NCI-H1092 treated with DMSO at 0.1 percent for 48 hours (cell line): ENCODE results near the gene RTN4R.
A peak's percentile ranks its signal among the peaks of the same experiment; 100 is the strongest.

Experiments
- DNase-seq: peaks from one replicate; lab custom pipeline; 2025; lab: John Stamatoyannopoulos, UW

Gene RTN4R

DNA sequence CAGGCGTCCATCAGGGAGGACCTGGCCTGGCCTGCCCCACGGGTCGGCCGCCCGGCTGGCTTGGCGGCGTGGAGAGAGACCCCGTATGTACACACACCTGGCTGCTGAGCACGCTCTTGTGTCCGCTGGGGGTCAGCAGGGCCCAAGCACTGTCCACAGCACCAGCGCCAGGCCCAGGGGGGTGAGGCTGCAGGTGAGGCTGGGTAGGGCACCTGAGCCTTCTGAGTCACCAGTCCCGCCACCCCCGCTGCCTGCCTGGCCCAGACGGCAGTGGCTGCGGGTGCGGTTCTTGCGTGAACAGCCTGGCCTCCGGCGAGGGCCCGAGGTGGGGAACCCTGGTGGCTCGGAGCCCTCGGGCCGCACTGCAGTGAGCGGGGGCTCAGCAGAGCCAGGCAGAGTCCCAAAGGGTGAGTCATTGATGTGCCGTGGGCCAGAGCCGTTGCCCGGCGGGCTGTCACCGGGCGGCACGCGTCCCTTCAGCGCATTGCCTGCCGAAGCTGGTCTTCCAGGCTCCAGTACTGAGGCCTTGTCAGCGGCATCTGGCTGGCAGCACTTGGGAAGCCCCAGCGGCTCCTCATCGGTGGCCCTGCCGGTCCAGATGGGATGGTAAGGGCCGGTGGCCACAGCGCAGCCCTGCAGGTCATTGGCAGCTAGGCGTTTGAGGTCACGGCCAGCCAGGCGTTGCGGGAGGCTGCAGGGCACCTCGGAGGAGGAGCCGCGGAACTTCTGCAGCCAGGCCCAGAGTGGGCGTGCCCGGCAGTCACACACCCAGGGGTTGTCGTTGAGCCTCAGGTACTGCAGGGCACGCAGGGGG is 26.3 kb downstream of the RTN4R start:
- DNase-seq: no peak

GRCh38 chr22:20240900-20241299 is 27.2 kb downstream of the RTN4R start:
- DNase-seq: no peak

- no peak for DNase-seq
Observed at GRCh38 chr22:20240447-20240764, 27.7 kb downstream of the RTN4R start.

- DNase-seq: no peak
Observed at GRCh38 chr22:20239676-20240446, 28.3 kb downstream of the RTN4R start.

DNA sequence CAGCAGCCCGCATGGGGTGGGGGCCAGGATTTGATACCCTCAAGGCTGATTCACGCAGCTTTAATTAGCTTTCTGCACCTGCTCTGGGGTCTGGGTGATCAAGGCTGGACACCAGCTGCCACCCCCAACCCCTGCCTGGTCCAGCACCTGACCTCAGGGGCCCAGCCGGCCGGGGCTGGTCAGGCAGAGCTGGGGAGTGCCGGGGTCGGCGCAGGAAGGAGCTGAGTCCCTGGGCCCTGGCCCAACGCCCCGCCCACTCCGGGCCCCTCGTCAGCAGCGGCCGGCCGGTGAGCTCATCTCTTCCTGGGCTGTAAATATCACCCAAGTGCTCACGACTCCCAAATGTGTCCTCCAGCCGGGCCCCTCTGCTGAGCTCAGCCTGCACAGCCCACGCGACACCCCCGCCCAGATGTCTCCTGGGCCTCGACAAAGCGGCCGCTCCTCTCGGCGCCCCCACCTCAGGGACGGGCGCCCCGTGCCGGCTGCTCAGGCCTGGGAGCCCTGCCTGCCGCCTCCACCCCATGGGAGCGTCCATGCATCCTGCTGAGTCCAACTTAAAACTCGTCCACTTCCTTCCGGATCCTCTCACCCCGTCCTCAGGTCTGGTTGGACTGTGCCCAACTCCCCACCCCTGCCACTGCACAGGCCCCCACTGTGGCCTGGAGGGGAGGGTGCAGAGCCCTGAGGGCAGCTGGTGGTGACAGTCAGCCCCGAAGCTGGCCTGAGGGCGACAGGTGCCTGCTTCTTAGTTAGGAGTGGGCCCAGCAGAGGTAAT is 29.0 kb downstream of the RTN4R start:
- DNase-seq: no peak

GRCh38 chr22:20238536-20238900 is 29.6 kb downstream of the RTN4R start:
- peak; percentile 55 for DNase-seq

DNA sequence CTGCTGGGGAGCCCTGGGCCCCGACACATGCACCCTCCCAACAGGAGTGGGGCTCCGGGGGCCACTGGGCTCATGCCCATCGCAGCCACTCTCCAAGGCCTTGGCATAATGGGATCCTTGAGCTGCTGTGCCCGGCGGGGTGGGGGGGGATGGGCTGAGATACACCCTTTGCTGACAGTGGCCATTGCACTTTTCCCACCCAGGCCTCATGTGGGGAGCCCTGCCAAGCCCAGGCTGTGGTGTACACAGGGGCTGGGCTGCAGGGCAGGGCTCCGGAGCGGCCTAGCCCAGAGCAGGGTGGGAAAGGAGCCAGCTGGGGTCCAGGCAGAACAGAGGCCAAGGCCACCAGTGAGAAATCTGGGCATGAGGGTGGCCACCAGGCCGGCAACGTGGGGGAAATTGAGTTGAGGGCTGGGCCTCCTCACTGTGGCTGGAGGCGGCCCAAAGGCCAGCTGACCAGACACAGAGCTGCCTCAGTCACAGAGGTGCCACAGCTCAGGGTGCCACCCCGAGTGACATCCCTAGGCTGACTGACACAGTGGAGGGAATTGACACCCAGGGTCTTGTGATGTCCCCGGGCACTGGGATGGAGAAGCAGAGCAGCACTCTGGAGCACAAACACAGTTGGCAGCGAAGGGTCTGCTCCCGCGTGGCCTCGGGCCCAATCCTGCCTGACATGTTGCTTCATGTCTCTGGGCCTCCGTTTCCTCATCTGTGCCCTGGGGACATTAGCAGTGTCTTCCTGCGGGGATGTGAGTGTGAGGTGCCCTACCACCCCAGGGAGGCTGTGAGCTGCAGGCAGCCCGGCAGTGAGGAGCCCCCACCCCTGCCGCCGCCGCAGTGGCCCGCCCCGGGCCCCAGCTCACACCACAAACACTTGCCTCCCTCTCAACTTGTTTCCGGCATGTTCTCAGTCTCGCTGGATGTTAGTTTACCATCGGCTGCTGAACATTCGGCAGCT is 30.4 kb downstream of the RTN4R start:
- DNase-seq: no peak

DNA sequence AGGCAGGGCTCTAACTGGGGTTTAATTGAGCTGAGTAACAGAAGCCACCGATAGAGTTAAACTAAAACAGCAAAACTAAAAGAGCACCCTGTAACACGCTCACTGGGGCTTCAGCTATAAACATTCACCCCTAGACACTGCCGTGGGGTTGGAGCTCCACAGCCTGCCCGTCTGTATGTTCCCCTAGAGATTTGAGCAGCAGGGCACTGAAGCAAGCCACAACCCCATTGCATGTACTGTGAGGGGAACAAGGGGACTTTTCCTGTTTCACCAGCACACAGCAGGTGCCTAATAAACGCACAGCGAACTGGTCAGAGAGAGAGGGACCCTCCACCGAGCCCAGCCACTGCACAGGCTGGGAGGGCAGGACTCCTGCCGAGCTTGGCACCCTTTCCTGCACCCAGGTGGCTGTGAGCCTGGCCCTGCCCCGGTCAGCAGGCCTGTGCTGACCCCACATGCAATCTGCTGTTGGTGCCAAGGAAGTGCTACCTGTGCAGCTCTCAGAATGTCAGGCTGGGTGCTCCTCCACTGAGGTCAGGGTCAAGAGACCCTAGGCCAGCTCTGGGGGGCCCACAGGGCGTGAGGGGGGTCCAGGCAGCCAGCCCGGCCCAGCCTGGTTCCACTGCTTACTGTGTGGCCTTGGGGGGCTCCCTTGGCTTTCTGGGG is 31.9 kb downstream of the RTN4R start:
- no peak for DNase-seq

DNA sequence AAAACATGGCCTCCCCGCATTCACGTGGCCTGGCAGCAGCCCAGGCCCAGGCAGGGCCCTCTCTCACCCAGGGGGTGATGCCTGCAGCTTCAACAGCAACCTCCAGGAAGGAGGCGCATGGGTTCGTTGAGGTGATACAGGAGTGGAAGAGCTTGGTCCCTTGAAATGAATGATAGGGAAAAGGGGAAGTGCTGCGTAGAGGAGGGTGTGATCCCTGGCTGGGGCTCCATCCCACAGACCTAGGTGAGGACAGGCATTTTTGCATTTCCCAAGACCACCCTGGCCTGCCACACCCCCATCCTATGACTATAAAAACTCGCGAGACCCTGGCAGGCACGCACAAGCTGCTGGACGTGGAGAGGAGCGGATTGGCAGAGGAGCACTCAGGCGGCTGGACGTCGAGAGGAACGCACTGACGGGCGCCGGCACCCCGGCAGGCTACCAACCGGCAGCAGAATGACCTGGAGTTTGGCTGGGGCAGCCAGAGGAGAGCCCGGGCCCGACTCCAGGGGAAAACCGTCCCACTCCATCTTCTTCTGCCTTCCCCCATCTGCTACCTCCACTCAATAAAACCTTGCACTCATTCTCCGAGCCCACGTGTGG is 32.6 kb downstream of the RTN4R start:
- no peak for DNase-seq

GRCh38 chr22:20234760-20235388 is 33.2 kb downstream of the RTN4R start:
- DNase-seq: no peak

DNA sequence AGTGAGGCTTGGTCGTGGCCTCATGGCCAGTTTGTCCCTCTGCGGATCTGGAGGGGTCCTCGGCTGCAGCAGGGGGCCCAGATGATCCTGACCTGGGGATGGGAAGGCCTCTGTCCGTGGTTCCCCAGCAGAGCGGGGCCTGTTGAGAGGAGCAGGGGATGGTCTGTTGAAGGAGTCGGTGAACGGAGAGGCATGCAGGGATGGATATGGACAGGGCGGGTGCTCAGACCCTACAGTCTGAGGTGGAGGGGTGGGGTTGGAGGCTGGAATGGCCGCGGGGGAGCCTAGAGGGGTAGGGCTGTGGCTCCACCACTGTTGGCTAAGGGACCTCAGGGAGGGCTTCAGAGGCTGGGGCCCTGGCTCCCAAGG is 33.8 kb downstream of the RTN4R start:
- DNase-seq: no peak

DNA sequence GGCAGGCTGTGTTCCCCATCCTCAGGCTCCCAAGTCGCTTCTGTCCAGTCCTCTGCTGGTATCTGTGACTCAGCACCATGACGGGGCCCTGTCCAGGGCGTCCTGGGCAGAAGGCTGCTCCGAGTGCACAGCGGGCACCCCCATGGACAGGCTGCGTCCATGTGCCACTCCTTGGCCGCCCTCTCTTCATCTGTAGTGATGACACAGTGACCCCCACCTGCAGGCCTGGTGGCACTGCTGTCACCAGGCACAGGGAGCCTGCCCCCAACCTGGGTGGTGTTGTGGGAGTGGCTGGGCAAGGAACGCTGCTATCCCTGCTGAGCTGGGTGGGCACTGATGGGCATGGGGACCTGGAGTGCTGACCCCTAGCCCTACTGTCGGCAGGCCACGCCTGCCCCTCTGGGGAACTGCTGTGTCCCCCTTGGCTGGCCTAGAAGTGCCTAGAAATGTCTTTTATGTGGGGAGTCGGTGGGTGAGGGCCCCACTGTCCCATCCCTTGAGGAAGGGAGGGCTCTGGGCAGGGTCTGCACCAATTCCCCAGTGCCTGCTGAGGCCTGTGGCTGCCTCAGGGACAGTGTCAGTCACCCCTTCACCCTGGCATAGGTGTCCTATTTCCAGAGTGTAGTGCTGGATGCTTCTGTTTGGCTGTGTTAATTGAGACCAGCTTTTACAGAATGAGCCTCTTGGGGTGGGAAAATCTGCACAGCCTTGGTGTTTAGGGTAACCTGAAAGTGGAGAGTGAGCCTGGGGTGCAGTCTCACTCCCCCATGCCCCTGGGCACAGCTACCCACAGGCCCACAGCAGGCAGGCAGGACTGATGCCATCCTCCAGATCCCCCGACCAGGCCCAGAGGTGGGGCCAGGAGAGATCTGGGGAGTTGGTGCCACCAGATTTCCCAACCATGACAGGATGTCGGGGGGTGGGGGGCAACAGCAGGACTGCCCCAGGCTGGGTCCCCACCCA is 34.5 kb downstream of the RTN4R start:
- DNase-seq: no peak

GRCh38 chr22:20232781-20233180 is 35.3 kb downstream of the RTN4R start:
- DNase-seq: peak; percentile 31

- DNase-seq: no peak
Observed at GRCh38 chr22:20232237-20232598, 35.9 kb downstream of the RTN4R start.

DNA sequence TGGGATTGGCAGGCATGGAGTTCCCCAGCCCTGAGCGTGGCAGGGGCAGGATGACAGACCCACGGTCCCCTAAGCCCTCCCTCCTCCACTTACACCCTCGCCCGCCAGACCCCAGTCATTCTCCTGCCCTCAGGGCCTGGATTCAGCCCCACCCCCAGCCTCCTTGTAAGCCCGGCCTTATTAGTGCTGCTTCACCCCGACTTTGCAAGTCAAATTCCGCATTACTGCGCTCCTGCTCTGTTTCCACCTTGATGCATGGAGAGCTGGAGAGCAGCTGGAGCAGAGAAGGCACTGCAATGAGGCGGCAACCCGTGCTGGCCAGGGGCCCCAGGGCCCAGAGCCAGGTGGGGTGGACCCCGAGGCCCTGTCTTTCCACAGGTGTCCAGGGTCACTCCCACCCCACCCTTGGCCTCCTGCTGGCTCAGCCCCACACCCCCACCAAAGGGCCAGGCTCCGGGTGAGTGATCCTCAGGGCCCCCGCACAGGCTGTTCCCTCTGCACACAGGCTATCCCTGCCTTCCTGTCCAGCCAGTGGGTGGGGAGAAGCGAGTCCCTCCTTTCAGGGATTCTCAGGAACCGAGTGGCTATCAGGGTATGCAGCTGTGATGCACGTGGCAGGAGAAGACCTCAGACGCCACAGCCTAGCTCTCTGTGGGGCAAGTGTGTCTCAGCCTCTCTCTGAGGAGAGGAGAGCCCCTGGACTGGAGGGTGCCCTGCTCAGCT is 36.4 kb downstream of the RTN4R start:
- DNase-seq: no peak

- DNase-seq: no peak
Observed at GRCh38 chr22:20230777-20231420, 37.2 kb downstream of the RTN4R start.

DNA sequence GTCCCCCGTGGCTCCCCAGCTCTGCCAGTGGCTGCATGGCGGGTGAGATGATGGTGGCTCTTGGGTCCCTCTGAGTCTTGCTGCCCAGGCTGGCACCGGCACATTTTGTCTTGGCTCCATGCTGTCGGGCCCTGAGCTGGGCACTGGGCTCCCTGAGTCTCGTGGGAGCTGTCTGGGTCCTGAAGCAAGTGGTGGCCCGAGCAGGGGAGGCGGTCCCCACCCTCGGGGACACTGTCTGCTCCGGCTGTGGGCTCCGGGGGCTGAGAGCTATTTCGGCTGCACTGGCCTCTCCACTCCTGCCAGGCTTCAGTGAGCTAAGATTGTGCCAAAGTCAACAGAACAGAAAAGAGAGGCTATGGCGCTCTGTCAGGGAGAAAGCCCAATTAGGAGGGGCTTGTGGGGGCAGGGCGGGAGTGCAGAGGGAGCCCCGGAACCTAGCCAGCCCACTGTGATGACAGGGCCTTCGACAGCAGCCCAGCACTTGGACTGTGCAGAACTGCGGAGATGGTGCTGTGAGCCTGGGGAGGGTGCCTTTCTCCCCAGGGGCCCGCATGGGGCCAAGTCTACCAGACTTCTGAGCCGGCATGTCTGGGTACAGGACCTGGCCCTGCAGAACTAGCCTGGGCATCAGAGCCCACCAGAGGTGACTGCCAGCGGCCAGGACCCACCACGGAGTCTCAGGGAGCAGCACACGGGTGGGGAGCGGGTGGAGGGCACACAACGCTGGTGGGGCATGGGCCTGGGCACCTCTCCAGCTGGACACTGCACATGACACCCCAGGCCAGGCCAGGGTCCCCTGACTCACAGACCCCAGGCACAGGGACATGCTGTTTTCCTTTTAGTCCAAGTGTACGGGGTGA is 38.0 kb downstream of the RTN4R start:
- peak; percentile 94 for DNase-seq
